B cell (primary cell): ENCODE data around the gene STK4.

Experiments used
- EZH2 ChIP-seq: IDR thresholded peaks from 2 replicates; pipeline ENCODE4 v1.6.1; 2012; ENCODE audit warnings: borderline replicate concordance, low read depth, mild to moderate bottlenecking, moderate library complexity, low read length; ENCODE audit not compliant: insufficient read depth, poor library complexity, severe bottlenecking
- TF ChIP-seq, protein P1 (sequence below): fragments of 200-600 bp; IDR thresholded peaks from one replicate; pipeline ENCODE4 v1.8.0; 2022; ENCODE audit warnings: antibody characterized with exemption, mild to moderate bottlenecking

DNA sequence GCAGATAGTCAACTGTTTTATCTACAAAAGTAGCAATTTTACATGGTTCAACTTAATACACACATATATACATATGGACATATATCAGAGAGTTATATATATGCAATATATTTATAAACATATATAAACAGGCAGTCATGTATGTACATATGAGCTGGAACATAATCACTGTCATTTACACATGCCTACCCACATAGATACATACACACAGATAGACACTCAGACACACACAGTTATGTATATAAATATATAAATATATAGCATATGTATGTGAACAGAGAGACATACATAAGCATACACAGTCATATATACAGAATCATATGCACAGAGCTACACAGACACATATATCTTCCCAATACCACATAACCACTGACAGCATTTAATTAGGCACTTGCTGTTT lies 146.4 kb downstream of the STK4 start:
- TF ChIP-seq, protein P1, sequence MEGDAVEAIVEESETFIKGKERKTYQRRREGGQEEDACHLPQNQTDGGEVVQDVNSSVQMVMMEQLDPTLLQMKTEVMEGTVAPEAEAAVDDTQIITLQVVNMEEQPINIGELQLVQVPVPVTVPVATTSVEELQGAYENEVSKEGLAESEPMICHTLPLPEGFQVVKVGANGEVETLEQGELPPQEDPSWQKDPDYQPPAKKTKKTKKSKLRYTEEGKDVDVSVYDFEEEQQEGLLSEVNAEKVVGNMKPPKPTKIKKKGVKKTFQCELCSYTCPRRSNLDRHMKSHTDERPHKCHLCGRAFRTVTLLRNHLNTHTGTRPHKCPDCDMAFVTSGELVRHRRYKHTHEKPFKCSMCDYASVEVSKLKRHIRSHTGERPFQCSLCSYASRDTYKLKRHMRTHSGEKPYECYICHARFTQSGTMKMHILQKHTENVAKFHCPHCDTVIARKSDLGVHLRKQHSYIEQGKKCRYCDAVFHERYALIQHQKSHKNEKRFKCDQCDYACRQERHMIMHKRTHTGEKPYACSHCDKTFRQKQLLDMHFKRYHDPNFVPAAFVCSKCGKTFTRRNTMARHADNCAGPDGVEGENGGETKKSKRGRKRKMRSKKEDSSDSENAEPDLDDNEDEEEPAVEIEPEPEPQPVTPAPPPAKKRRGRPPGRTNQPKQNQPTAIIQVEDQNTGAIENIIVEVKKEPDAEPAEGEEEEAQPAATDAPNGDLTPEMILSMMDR, result no peak
- TF ChIP-seq EZH2, result no peak
